HepG2 (cell line): ENCODE data around the gene SNX24. TPM values are rescaled to one million over a fixed set of nuclear protein-coding genes. Genes with fewer than 3 reads are reported as not detected.

ENCODE experiments used
- EED ChIP-seq: sonication (generic); formaldehyde crosslinking; IDR thresholded peaks from 2 replicates; pipeline ENCODE4 v1.5.0; 2020; ENCODE audit warnings: mild to moderate bottlenecking, missing genetic modification reagents
- FOXK2 ChIP-seq: fragments of 450-650 bp; IDR thresholded peaks from 2 replicates; pipeline ENCODE4 v1.6.1; 2016
- SOX13 ChIP-seq, 3 experiments: fragments of 450-650 bp in 1 of 3; sonication (generic) in 1 of 3; formaldehyde crosslinking in 1 of 3; IDR thresholded peaks in 2 of 3; conservative IDR thresholded peaks in 1 of 3; 2 replicates each; pipeline versions ENCODE4 v1.5.0 to v1.6.1; 2016 to 2020; ENCODE audit warnings: antibody characterized with exemption in 1 of 3, mild to moderate bottlenecking in 1 of 3, missing compliant biosample characterization in 1 of 3, missing genetic modification reagents in 1 of 3, moderate library complexity in 1 of 3
- SPEN ChIP-seq: sonication (generic); formaldehyde crosslinking; IDR thresholded peaks from 2 replicates; pipeline ENCODE4 v1.5.1; 2020; ENCODE audit warnings: low read depth, mild to moderate bottlenecking, missing genetic modification reagents
- U2AF2 ChIP-seq: fragments of 200-400 bp; formaldehyde crosslinking; IDR thresholded peaks from 2 replicates; pipeline ENCODE4 v1.6.1; 2017; ENCODE audit warnings: low read depth, mild to moderate bottlenecking, low read length
- ZBTB33 ChIP-seq: sonication (generic); formaldehyde crosslinking; IDR thresholded peaks from 2 replicates; pipeline ENCODE4 v1.4.0; 2020; ENCODE audit warnings: missing genetic modification reagents
- ZBTB34 ChIP-seq: sonication (generic); formaldehyde crosslinking; IDR thresholded peaks from 2 replicates; pipeline ENCODE4 v1.8.0; 2022; ENCODE audit warnings: mild to moderate bottlenecking, missing genetic modification reagents
- ZBTB49 ChIP-seq: sonication (generic); formaldehyde crosslinking; IDR thresholded peaks from 2 replicates; pipeline ENCODE4 v1.4.0; 2020; ENCODE audit warnings: missing genetic modification reagents, borderline replicate concordance
- ZFP37 ChIP-seq: sonication (generic); formaldehyde crosslinking; IDR thresholded peaks from 2 replicates; pipeline ENCODE4 v1.4.0; 2020; ENCODE audit warnings: missing genetic modification reagents, borderline replicate concordance
- ZNF407 ChIP-seq: sonication (generic); formaldehyde crosslinking; IDR thresholded peaks from one replicate; pipeline ENCODE4 v1.5.1; 2020; ENCODE audit warnings: mild to moderate bottlenecking, missing genetic modification reagents; ENCODE audit errors: not compliant biosample characterization
- ZNF562 ChIP-seq: sonication (generic); formaldehyde crosslinking; IDR thresholded peaks from 2 replicates; pipeline ENCODE4 v1.8.0; 2022; ENCODE audit warnings: missing genetic modification reagents, borderline replicate concordance
- ZNF792 ChIP-seq: IDR thresholded peaks from 2 replicates; pipeline ENCODE4 v1.6.1; 2016
- polyA plus RNA-seq, 8 experiments: library from polyadenylated mRNA; depleted of rRNA in 3 of 8; stranded (reverse) in 7 of 8; unstranded in 1 of 8; fragments of >200 nt; fragmentation: Illumina TruSeq in 4 of 8; extraction: Trizol in 4 of 8; gene quantifications; 2 replicates each; pipeline versions ENCODE4 v1.2.1 to v1.2.3, GENCODE V29; 2011 to 2016; ENCODE audit warnings: low read depth in 4 of 8, missing spikeins in 1 of 8, mixed read lengths in 1 of 8; ENCODE audit not compliant: insufficient read depth in 1 of 8
- total RNA-seq, 5 experiments: library from RNA; depleted of rRNA; stranded (reverse); fragments of >200 nt; fragmentation: Illumina TruSeq; extraction: Trizol; gene quantifications; 2 replicates each; pipeline ENCODE4 v1.2.3, GENCODE V29; 2016; ENCODE audit warnings: low read depth in 1 of 5

SNX24 gene
- total and polyA plus RNA-seq, 2 of the 13 experiments (the other 11 are each of a cell fraction or from before 2014, with no cell fraction given), result 7.2 to 23.7 TPM

- TF ChIP-seq ZBTB33 (CRISPR knock-in tag) (no peak), ZBTB49 (CRISPR knock-in tag) (no peak), ZBTB34 (0 out of 2 replicates have a peak, but pooled peaks have one; percentile 54), U2AF2 (no peak), SPEN (peak; percentile 57; the same call in 1 of the 2 replicates), ZNF562 (CRISPR knock-in tag) (no peak), ZNF792 (CRISPR knock-in tag) (no peak), FOXK2 (no peak), SOX13 (IDR thresholded peaks at IDR 0.05) (no peak), SOX13 (CRISPR knock-in tag; conservative IDR thresholded peaks at IDR 0.05 in 1 of 2, IDR thresholded peaks at IDR 0.05 in 1 of 2) (0 out of 4 replicates have a peak, but pooled peaks of 1 of the 2 experiments have one; percentile 8), ZNF407 (CRISPR knock-in tag) (no peak), EED (CRISPR knock-in tag) (0 out of 2 replicates have a peak, but pooled peaks have one; percentile 49), ZFP37 (CRISPR knock-in tag) (no peak)
These were observed 191.1 kb downstream of the SNX24 start, which contains the start of gene PPIC (continued) for GRCh38 chr5:123036391-123037103.
